NCI-H226 (cell line): Measurements from ENCODE around the gene TUBB4B.

Experiments
- DNase-seq: peaks from one replicate; pipeline ENCODE4 v3.0.0-alpha.2; 2015

The TUBB4B gene

DNA sequence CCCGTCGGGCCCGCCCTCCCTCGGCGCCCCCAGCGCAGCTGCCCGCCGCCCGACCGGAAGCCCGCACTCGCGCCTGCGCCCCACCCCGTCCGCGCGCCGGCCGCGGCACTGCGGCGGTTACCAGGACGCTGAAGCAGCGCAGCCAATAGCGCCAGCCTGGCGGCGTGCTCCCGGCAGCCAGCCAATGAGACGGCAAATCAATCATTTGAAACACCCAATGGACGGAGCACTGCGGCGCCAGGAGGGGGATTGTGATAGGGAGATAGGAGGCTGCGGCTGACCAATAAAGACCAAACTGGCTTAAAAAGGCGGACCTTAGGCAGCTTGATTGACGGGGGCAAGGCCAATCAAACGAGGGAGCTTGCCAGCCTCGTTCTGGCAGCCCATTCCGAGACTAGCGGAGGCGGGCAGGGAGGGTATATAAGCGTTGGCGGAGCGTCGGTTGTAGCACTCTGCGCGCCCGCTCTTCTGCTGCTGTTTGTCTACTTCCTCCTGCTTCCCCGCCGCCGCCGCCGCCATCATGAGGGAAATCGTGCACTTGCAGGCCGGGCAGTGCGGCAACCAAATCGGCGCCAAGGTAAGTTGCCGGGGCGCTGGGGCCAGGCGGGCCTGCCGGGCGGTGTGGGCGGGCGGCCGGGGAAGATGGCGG lies at the start of gene TUBB4B:
Gene TUBB4B, plus strand, starts transcription at position 447 of the 649 bp plus-strand sequence. Its CDS starts 74 bp downstream, at position 521.
- DNase-seq, result peak; percentile 98

DNA sequence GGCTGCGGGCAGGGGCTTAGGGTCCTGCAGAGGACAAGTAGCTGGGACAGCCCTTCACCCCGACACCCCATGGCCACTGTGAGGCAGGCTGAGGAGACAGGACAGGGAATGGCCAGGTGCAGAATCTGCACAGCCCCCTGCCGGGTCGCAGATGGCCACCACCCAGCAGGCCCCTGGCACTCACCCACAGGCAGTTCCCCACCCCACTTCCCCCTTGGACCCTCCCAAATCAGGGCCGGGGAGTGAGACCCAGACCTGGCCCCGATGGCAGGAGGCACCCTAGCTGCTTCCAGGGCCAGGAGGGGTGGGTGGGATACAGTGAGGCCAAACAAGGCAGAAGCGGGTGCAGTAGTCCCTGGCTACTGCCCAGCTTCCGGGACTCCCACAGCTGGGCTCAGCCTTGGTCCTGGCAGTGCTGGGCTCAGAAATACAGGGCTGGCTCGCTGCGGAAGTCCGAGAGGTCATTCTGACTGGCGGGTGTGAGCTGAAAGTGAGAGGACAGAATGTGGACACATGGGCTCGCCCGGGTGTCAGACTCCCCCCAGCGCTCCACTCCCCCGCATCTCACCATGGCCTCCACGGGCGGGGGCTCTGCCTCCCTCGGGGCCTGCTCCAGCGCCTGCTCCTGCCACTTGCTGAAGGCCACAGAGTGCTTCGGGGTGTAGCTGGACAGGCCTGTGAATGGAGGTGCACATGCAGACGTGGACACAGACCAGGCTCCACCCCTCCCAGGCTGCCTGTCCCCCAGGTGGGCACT lies 49.2 kb upstream of the TUBB4B start:
- DNase-seq, result no peak

GRCh38 chr9:137192448-137192780 lies 48.7 kb upstream of the TUBB4B start:
- DNase-seq, result no peak

DNA sequence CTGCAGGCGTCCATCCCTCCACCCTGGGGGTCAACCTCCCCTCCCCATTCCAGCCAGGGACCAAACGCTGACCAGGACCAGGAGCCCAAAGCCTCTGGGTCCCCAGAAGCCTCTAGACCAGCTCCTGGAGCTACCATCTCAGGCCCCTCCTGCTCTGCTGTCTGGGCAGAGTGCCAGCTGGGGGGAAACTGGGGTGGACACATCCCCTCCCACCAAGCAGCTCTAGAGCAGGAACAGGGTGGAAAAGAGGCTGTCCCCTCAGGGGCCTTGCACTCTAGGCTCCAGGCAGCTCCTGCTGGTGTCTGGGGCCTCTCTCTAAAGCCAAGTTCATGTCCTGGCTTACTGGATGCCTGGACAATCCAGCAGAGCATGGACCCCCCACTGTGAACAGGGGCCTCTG lies 48.2 kb upstream of the TUBB4B start:
- DNase-seq, result no peak

GRCh38 chr9:137193771-137194170 lies 47.3 kb upstream of the TUBB4B start:
- no peak for DNase-seq

DNA sequence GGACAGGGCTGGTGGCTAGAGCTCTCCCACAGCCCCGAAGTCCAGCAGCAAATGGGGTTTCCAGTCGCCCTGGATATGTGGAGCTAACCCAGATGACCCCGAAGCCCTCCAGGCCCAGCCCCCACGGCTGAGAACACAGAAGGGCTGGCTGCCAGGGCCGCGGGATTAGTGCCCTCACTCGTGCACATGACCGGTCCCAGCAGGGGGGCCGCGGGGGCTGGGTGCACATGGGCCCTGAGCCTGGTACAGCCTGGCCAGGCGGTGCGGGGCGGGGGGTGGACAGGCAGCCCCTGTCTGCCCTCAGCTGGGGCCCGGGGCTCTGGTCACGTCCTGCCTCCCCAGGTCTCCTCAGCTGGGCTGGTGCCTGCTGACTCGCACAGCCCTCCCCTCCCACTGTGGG lies 46.7 kb upstream of the TUBB4B start:
- DNase-seq, result no peak

DNA sequence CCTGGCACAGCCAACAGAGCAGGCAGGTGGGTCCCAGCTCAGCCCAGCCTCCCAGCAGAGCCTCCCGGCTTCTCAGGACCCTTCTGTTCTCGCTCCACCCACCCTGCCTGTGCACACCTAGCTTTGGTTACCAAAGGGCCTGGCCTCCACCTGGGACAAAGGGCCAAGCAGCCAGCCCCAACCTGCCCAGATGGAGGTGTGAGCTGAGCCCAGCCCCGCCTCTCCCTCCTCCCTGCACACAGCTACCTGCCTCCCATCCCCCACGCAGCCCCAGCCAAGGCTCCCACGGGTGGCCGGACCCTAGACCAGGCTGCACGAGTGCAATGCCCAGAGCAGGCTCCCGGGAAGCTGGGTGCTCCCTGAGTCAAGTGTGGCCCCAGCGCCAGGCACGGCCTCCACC lies 46.2 kb upstream of the TUBB4B start:
- no peak for DNase-seq

GRCh38 chr9:137195525-137196220 lies 45.4 kb upstream of the TUBB4B start:
- no peak for DNase-seq

DNA sequence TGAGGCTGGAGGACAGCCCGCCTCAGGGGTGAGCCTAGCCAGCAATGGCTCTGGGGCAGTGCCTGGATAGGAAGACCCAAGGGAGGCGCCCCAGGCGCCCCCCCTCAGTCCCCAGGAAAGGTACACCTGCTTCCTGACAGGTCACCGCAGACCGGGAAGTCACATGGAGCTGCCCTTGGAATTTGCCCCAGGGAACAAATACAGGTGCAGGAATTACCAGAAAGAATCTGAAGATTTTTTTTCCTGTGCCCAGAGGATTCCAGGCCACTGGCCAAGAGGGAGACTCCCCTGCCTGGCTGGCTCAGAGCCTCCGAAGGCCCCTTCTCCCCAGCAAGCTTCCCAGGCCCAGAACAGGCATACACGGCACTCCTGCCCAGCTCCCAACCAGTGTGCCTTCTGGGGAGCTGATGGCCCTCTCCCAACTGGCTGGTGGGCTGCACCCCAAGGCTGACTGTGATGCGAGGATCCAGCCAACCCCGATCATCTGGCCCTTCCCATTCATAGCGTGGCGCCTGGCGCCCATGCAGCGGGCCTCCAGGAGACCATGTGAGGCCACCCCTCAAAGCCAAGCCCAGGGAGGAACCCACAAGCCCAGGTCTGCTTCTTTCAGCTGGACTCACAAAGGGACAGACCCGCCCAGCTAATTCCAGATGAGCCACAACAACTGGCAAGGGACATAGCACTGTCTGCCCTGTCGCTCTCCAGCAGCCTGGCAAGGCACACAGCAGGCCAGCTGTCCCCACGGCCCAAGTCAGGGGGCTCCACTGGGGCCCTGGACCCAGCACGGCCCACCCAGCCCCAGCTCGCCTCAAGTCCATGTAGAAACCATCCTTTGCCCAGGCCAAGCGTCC lies 42.8 kb upstream of the TUBB4B start:
- DNase-seq, result peak; percentile 67

GRCh38 chr9:137198902-137199283 lies 42.2 kb upstream of the TUBB4B start:
- no peak for DNase-seq

DNA sequence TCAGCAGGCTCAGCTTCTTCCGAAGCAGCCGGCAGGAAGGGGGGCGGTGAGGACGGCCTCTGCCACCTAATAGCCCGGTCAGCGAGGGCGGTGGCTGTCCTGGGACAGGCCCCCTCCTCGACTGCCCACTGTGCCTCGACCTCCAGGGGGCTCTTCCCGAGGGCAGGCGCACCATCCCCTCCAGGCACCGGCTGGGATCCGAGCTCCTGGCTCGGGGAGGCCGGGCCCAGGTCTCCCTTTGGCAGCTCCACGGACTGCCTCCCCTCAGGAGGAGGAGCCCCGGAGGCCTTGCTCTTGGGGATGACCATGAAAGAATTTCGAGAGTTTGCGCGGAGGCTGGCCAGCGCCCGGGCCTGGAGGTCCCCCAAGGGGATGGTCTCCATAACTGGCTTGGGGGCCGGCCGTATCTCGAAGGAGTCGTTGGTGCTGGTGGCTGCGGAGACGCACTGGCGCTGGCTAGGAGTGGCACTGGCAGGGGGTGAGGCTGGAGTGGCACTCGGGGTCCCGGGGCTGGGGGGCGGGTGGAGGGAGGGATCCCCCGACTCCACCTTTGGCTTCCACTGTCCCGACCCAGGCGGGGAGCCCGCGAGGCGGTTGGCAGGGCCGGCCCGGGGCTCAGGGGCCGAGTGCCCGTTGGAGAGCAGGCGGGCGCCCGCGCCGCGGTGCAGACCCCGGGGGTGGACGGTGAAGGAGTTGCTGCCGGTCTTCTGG lies 41.5 kb upstream of the TUBB4B start:
- DNase-seq, result no peak

DNA sequence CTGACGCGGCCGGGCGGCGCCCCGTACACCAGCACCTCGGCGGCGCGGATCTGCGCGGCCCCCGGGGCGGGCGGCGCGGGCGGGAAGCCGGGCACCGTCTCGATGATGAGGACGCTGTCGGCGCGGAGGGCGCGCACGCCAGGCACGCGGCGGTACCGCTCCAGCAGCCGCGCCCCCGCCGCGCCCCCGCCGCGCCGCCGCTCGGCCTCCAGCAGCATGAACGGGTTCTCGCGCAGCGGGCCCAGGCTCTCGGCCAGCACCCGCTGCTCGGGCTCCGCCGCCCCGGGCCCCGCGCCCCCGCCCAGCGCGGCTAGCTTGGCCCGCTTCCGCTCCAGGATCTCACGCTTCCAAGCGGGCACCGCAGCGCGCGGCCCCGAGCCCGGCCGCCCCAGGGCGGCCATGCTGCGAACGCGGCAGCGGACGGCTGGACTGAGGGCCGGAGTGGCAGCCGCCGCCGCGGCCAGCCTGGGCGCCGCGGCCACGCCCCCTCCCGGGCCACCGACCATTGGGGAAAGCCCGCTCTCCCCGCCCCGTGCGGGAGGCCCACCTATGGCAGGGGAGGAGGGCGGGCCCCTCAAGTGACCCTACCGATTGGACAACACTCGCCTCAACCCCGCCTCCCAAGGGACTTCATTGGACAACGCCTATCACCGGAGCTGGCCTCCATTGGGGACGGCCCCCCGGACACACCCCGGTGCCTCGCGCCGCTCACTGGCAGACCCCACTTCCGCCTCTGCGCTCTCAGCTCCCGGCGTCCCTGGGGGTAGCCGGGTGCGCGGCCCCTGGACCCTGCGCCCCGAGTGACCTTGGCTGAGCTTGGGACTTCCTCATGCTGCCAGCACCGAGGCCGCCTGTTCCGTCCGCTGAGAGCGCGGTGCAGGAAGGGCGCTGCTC lies 40.5 kb upstream of the TUBB4B start, which contains the start of gene TPRN:
Gene TPRN, minus strand, starts transcription at position 431 of the 894 bp plus-strand sequence. Its CDS starts 30 bp downstream, at position 401.
- DNase-seq, result peak; percentile 98

- DNase-seq, result no peak
These were observed 39.8 kb upstream of the TUBB4B start for GRCh38 chr9:137201205-137201868.

GRCh38 chr9:137202966-137203365 lies 38.1 kb upstream of the TUBB4B start:
- no peak for DNase-seq

DNA sequence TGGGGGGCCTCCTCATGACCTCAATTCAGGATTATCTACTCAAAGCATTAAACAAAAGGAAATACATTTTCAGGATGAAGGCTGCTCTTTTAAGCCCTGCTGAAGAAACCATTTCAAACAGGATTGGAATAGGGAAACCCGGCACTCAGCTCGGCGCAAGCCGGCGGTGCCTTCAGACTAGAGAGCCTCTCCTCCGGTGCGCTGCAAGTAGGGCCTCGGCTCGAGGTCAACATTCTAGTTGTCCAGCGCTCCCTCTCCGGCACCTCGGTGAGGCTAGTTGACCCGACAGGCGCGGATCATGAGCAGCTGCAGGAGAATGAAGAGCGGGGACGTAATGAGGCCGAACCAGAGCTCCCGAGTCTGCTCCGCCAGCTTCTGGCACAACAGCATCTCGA lies 36.4 kb upstream of the TUBB4B start:
- no peak for DNase-seq

- peak; percentile 80 for DNase-seq
These were observed 35.7 kb upstream of the TUBB4B start, which contains the start of the genes NDOR1 and TMEM203 for GRCh38 chr9:137205126-137206069. Gene NDOR1 (plus strand): TSS chr9:137205700. CDS start chr9:137205778, 78 bp downstream. Gene TMEM203 (minus strand): TSS chr9:137205648. CDS start chr9:137205414, 234 bp downstream.

GRCh38 chr9:137206602-137207001 lies 34.5 kb upstream of the TUBB4B start:
- no peak for DNase-seq

DNA sequence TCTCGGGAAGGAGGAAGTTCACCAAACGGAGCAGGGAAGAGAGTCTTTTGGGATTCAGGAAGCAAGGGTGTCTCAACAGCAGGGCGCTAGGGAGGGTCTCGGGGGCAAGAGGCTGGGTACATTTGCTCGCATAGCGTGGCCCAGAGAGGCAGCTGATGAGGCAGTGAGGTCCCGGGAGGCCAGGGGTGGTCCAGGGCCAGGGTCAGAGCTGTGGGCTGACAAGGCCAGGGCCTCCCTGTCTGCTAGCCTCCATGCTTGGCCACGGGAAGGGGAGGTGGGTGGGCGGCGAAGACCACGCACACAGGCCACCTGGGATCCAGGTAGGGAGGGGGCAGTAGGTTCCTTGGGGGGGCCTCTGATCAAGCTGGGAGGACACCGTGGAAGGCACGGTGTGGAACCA lies 29.6 kb upstream of the TUBB4B start:
- no peak for DNase-seq

DNA sequence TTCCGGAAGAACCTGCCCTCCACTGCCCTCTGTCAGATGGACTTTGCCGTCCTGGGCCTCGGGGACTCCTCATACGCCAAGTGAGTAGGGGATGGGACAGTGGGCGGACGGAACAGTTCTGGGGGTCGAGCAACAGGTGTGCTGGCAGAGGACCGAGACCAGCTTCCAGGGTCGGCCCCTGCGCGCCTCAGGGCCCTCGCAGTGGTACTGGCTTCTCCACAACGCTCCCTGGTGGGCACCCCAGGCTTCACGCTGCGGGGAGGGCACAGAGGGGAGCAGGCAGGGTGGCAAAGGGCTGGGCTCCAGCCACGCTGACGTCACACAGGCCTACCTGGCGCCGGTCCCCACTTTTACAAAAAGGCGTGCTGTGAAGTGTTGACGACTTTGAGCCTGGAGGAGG lies 28.6 kb upstream of the TUBB4B start:
- no peak for DNase-seq
